Hematopoietic multipotent progenitor cell treated with erythropoietin and hydrocortisone succinate and interleukin-3 and kit ligand, for 15 days (in vitro differentiated cells): ENCODE results near the gene TRAF7.

Experiments
- DNase-seq: peaks from one replicate; pipeline ENCODE4 v3.0.0-alpha.2; 2015; ENCODE audit warnings: low spot score

TRAF7 gene

GRCh38 chr16:2165861-2166260 is 10.3 kb downstream of the TRAF7 start:
- no peak for DNase-seq

GRCh38 chr16:2166263-2167067 is 10.9 kb downstream of the TRAF7 start:
- DNase-seq, result no peak

- DNase-seq, result no peak
These were observed 11.6 kb downstream of the TRAF7 start for GRCh38 chr16:2167068-2167638.

DNA sequence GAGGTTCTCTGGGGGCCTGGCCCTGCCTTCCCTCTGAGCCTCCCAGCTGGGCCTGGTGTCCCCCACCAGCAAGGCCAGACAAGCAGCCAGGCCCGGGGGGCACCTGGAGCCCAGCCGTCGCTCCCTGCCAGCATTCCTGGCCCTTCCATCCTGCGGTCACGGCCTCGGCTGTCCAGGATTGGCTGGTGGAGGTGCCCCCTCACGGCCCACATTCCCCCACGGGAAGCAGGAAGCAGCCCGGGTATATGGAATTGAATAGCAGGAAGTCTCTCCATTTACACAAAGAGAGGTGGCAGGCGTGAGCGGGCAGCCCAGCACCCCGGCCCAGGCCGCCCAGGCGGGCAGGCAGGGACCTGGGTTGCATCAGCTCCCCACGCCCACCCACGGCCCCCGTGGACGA is 14.5 kb downstream of the TRAF7 start:
- DNase-seq, result no peak

GRCh38 chr16:2170587-2171435 is 15.2 kb downstream of the TRAF7 start:
- no peak for DNase-seq

DNA sequence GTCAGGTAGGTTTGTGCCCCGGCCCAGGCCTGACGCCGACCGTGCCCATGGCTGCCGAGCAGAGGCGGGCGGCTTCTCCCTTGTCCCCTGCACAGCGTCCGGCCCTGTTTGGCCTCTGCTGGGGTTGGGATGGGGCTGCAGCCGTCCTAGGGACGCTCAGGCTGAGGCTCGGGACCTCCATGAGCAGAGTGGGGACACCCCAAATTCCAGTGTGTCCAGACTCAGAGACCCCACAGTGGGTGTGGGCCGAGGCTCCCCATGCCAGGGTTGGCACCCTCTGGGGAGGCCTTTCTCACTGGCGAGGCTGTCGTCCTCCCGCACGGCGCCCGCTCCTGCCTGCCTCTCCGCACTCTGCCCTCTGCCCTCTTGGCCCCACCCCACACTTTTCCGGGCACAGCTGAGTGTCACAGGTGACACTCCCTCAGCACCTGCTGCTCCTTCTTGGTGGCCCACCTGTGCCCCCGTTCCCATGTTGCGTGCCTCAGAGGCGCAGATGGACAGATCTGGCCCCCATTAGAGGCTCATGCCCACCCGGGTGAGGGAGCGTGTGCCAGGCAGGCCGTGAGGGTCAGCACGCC is 16.1 kb downstream of the TRAF7 start:
- DNase-seq, result no peak

DNA sequence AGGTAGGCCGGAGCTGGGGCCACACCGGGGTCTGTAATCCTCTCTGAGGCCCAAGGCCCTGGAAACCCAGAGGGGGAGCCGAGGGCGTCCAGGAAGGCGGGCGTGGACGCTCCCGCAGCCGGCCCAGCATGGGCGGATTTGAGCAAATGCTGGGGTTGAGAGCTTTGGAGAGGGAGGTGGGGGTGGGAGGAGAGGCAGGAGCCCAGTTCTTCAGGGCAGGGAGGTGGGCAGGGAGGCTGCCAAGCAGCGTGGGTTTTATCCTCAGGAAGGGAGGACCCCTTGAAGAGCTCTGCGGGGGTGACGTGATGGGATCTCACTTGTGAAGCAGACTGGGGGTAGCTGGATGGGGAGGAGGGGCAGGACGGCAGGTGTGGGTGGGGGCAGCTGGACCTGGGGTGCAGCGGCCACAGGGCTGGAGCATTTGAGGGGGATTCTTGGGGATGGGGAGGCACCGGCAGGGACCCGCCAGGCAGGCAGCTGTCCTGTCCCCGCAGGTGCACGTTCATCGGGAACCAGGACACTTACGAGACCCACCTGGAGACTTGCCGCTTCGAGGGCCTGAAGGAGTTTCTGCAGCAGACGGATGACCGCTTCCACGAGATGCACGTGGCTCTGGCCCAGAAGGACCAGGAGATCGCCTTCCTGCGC is 17.2 kb downstream of the TRAF7 start:
- DNase-seq, result no peak

DNA sequence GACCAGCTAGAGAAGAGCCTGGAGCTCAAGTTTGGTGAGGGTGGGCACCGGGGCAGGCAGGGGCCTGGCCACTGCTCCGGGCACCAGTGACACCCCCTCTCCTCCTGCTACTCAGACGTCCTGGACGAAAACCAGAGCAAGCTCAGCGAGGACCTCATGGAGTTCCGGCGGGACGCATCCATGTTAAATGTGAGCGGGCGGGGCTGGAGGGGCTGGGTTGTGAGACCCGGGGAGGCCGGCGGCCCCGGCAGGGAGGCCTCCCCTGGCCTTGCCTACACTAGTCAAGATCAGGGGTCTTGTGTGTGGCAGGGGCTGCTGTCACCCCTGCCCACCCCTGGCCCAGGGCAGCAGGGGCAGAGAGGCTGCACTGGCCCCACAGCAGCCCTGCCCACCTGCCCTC is 17.8 kb downstream of the TRAF7 start:
- DNase-seq, result no peak

DNA sequence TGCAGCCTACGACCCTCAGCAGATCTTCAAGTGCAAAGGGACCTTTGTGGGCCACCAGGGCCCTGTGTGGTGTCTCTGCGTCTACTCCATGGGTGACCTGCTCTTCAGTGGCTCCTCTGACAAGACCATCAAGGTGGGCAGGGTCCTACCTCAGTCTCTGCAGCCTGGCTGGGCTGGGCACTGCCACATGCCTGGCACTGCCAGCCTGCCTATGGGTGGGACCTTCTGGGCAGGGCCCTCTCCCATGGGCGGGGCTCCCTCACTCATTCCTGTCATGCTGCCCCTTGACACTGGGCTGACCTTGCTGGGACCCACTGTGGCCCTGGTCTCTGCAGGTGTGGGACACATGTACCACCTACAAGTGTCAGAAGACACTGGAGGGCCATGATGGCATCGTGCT is 18.3 kb downstream of the TRAF7 start:
- no peak for DNase-seq

DNA sequence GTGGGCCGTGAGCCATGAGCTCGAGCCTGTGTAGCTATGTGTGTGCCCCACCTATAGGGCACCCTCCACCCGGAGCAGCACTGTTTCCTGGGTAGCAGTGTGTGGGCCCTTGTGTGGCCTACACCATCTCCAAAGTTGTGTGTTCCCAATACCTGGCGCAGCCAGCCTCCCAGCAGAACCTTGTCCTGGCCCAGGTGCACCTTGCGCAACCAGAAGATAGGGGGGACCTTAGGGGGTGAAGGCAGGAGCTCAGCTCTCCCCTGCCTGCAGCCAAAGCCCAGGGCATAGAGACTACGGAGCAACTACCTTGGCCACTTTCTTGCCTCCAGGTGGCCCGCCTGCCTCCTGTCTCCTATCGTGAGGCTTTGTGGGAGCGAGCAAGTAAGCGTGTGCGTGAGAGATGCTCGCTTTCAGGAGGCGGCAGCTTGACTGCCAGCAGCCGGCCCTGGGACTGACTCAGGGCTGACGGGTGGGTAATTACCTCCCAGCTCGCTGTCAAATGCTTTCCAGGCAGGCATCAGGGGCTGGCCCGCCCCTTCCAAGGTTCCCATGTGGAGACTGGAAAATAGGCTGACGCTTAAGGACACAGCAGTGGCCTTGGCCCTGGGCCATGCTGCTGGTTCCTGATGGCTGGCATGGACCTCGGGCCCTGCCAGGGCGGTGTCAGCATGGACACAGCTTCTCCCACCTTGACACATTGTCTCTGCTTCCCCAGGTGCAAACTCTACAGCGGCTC is 19.0 kb downstream of the TRAF7 start:
- no peak for DNase-seq

DNA sequence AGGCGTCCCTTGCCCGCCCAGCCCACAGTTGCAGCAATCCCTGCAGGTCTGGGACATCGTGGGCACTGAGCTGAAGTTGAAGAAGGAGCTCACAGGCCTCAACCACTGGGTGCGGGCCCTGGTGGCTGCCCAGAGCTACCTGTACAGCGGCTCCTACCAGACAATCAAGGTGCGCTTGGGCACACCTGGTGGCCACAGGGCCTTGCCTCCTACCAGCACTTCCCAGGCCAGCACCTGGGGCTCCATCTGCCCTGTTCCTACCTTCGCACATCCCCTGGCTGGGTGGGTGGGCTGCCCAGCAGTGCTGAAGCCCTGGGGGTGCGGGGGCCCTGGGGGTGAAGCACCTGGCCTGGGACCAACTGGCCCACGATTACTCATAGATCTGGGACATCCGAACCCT is 19.9 kb downstream of the TRAF7 start:
- no peak for DNase-seq

DNA sequence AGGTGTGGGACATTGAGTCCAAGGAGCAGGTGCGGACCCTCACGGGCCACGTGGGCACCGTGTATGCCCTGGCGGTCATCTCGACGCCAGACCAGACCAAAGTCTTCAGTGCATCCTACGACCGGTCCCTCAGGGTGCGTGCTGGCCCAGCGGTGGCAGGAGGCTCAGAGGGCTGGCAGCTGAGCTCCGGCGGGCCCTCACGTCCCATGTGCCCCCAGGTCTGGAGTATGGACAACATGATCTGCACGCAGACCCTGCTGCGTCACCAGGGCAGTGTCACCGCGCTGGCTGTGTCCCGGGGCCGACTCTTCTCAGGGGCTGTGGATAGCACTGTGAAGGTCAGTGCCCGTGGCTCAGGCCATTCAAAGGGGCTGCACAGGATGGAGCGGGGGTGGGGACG is 20.5 kb downstream of the TRAF7 start:
- DNase-seq, result no peak

GRCh38 chr16:2177101-2177500 is 21.5 kb downstream of the TRAF7 start:
- no peak for DNase-seq

- no peak for DNase-seq
These were observed 22.0 kb downstream of the TRAF7 start for GRCh38 chr16:2177561-2177960.

DNA sequence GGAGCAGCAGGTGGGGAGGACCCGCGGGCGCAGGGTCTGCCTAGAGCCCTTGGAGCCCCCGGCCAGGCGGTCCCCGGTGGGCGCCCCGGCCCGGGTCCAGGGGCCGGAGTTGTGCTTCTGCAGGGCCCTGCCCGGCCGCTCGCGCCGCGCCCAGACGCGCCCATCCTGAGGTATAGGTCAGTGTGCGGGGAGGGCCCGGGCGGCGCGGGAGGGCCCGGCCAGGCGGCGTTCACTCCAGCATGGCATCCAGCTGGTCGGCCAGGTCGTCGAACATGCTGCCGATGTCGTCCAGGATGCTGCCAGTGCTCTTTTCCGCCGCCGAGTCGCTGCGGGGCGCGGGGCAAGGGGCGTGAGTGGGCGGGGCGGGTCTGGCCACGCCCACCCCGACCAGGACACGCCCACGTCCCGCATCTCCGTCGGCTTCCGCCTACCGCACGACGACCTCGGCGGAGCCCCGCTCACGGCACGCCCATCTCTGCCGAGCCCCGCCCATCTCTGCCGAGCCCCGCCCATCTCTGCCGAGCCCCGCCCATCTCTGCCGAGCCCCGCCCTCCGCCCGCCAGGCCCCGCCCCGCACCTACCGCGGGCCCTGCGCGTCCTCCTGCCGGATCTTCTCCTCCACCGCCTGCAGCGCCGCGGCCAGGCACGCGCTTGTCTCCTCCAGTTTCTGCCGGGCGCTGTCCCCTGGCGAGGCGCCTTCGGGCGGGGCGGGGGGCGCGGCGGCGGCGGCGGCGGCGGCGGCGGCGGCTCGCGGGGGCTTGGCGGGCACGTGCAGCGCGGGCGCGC is 22.9 kb downstream of the TRAF7 start:
- DNase-seq, result peak; percentile 30

- DNase-seq, result no peak
These were observed 23.5 kb downstream of the TRAF7 start for GRCh38 chr16:2179107-2179501.

GRCh38 chr16:2179576-2179975 is 24.0 kb downstream of the TRAF7 start:
- no peak for DNase-seq

DNA sequence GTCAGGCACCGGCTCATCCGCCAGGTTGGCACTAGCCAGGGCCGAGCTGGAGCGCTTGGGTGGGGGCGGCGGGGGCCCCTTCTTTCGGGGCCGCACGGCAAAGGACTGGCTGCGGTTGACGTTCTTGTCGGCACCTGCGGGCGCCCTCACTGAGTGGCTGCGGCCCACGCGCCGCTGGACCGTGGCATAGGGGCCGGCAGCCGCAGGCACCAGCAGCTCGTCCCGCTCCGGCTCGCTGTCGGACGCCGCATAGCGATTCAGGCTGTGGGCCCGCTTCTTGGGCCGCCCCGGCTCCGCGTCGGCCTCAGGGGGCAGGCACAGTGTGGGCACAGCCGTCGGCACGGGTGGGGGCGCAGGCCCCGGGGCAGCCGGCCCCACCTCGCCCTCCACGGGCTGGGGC is 24.9 kb downstream of the TRAF7 start:
- no peak for DNase-seq

DNA sequence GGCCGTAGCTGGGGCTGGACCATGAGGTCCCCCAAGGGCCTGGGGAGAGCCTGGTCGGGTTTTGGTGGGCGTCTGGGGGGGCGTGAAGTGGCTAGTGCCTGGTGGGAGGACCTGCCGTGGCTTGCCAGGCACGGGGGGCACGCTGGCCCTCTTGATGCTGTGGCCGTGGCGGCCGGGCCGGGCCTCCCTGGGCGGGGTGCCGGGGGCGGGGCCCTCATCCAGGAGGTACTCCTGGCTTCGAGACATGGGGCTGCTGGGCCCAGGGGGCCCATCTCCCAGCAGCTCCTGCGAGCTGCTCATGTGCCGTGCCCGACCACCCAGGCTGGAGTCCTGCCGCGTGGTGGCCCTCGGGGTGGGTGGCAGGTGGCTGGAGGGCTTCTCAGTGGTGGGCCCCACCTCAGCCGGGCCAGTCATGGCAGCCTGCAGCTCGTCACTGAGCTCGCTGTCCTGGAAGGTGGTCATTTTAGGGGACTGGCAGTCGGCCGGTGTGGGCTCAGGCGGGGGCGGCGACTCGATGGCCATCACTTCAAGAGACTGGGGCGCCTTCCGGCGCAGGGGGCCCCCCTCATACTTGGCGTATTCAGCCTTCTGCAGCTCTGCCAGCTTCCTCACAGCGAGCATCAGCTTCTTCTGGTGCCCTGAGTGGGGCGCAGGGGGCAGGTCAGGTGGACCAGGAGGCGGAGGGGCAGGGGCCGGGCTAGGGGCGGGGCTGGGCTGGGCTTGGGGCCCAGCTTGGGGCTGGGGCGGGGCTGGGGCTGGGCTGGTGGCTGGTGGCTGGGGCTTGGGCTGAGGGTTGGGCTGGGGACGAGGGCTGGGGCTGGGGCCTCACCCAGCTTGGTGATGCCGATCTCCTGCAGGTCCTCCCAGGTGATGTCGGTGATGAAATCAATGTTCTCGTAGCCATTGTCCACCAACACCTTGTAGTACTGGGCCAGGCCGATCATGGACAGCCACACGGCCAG is 25.7 kb downstream of the TRAF7 start:
- DNase-seq, result no peak
